ENCODE data around the gene UBE2I.

Gene UBE2I

GRCh38 chr16:1340730-1341494 lies 31.5 kb downstream of the UBE2I start:
- TF ChIP-seq, protein P1, sequence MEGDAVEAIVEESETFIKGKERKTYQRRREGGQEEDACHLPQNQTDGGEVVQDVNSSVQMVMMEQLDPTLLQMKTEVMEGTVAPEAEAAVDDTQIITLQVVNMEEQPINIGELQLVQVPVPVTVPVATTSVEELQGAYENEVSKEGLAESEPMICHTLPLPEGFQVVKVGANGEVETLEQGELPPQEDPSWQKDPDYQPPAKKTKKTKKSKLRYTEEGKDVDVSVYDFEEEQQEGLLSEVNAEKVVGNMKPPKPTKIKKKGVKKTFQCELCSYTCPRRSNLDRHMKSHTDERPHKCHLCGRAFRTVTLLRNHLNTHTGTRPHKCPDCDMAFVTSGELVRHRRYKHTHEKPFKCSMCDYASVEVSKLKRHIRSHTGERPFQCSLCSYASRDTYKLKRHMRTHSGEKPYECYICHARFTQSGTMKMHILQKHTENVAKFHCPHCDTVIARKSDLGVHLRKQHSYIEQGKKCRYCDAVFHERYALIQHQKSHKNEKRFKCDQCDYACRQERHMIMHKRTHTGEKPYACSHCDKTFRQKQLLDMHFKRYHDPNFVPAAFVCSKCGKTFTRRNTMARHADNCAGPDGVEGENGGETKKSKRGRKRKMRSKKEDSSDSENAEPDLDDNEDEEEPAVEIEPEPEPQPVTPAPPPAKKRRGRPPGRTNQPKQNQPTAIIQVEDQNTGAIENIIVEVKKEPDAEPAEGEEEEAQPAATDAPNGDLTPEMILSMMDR (IDR thresholded peaks at IDR 0.05; ENCODE audit: control insufficient read depth, extremely low read depth, insufficient read depth): no peak
- DNase-seq (ENCODE audit: low read depth): no peak
- H3K4me3 ChIP-seq (ENCODE audit: low read depth, low read length): no peak overlapping the region

- H3K4me3 ChIP-seq (ENCODE audit: low read depth, low read length): no peak overlapping the region
- no peak for DNase-seq (ENCODE audit: low read depth)
- TF ChIP-seq, protein P1 (IDR thresholded peaks at IDR 0.05; ENCODE audit: control insufficient read depth, extremely low read depth, insufficient read depth): no peak
These were observed 32.3 kb downstream of the UBE2I start for GRCh38 chr16:1341495-1342420.

DNA sequence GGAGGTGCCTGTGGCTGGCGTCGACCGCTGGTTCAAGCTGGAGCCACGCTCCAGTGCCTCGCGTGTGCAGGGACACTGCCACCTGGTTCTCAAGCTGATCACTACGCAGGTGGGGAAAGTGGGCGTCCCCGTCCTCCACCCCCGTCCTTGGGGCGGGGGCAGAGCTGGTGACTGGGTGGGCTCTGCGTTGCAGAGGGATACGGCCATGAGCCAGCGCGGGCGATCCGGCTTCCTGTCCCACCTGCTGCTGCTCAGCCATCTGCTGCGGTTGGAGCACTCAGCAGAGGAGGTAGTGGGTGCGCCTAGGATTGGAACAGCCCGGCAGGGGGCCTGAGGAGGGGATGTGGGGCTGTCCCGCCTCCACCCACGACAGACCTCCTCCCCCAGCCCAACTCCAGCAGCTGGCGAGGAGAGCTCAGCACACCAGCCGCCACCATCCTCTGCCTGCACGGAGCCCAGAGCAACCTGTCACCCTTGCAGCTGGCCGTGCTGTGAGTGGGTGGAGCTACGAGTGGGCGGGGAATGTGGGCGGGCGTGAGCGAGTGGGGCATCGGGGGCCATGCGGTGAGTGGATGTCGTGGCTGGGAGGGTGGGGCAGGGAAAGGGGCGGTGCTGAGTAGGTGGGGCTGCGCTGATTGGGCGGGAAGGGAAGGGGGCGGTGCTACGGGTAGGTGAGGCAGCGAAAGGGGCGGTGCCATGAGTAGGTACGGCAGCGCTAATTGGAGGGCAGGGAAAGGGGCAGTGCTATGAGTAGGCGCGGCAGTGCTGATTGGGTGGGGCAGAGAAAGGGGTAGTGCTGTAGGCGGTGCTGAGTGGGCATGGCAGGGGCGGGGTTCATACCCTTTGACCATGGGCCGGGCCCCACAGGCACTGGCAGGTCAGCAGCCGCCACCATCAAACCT lies 33.3 kb downstream of the UBE2I start:
- peak; percentile 95 for DNase-seq (ENCODE audit: low read depth)
- peak overlapping the region; percentile 52 for H3K4me3 ChIP-seq (ENCODE audit: low read depth, low read length)
- TF ChIP-seq, protein P1 (IDR thresholded peaks at IDR 0.05; ENCODE audit: control insufficient read depth, extremely low read depth, insufficient read depth): no peak

DNA sequence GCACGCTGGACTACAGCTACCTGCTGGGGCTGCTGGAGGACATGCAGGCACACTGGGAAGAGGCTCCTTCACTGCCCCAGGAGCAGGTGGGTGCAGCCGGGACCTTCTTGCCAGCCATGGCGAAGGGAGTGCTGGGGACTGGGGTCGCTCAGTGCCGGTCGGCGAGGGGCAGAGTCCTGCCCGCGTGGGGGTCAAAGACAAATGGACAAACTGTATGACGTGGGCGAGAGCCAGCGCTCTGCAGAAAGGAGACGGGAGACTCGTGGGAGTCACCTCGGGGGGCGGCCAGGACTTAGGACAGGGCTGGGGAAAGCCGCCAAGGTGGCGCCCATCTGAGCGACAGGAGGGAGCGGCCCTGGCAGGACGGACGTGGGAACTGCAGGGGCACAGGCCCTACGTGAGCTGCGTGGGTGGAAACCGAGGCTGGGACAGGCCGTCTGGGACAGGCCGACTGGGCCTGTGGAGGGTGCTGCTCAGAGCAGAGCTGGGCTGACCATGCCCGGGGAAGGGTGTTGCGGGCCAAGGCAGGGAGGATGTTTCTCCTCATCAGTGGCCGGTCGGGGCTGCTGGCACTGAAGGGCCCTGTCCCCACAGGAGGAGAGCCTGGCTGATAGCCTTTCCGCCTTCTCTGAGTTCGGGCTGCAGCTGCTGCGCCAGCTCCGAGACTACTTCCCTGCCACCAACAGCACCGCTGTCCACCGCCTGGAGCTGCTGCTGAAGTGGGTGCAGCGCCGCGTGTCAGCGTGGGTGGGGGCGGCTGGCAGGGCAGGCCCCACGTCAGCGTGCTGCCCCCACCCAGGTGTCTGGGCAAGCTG lies 34.2 kb downstream of the UBE2I start:
- peak overlapping the region; percentile 52 for H3K4me3 ChIP-seq (ENCODE audit: low read depth, low read length)
- DNase-seq (ENCODE audit: low read depth): no peak
- TF ChIP-seq, protein P1 (IDR thresholded peaks at IDR 0.05; ENCODE audit: control insufficient read depth, extremely low read depth, insufficient read depth): no peak

DNA sequence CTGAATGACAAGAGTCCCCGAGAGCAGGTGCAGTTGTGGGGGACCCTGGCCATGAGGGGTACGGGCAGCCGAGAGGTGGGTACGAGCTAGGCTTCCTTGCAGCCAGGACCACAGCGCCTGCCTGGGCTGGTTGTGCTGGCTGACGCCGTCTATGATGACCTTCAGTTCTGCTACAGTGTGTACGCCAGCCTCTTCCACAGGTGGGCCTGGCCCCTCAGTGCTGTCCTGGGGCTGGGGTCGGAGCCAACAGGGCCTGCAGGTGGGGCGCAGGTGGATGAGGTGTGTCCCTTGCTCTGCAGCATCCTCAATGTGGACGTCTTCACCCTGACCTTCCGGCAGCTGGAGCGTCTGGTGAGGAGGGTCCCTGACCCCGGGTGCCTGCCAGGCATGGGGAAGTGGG lies 35.1 kb downstream of the UBE2I start:
- no peak overlapping the region for H3K4me3 ChIP-seq (ENCODE audit: low read depth, low read length)
- no peak for DNase-seq (ENCODE audit: low read depth)
- TF ChIP-seq, protein P1 (IDR thresholded peaks at IDR 0.05; ENCODE audit: control insufficient read depth, extremely low read depth, insufficient read depth): no peak

DNA sequence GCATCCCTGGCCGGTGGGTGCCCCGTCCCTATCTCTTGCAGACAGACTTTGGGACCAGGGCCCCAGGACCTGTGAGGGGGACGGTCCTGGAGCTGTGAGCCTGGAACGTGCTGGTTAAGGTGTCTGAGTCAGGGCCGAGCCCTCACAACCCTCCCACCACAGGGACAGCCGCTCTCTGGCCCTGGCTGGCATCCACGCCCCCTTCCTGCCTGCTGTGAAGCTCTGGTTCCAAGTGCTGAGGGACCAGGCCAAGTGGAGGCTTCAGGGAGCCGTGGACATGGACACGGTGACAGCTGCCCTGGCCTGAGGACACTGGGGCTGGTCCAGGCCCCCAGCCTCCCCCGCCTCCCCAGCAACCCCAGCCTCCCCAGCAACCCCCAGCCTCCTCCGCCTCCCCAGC lies 35.7 kb downstream of the UBE2I start:
- TF ChIP-seq, protein P1 (IDR thresholded peaks at IDR 0.05; ENCODE audit: control insufficient read depth, extremely low read depth, insufficient read depth): no peak
- H3K4me3 ChIP-seq (ENCODE audit: low read depth, low read length): no peak overlapping the region
- DNase-seq (ENCODE audit: low read depth): no peak

Measured in LNCaP clone FGC (cell line).